BJ (cell line): ENCODE results near the gene STEAP2. TPM values are rescaled to one million over a fixed set of nuclear protein-coding genes. Genes with fewer than 3 reads are reported as not detected.
A peak's percentile ranks its signal among the peaks of the same experiment; 100 is the strongest.

Experiments
- CTCF ChIA-PET: fragments of 350-600 bp; formaldehyde crosslinking; extraction: SDS; loops from one replicate; lab custom pipeline; 2021; ENCODE audit warnings: antibody characterized with exemption, inconsistent platforms; lab: Yijun Ruan, JAX
- POLR2A ChIA-PET: fragments of 300-600 bp; sonication (Branson Sonifier 250); formaldehyde crosslinking; extraction: SDS; loops from one replicate; lab custom pipeline; 2021; ENCODE audit warnings: antibody characterized with exemption; lab: Charles Lee
- DNase-seq: peaks from one replicate; pipeline ENCODE4 v3.0.0-alpha.2; 2011; ENCODE audit warnings: low read depth
- H3K27me3 ChIP-seq: 2 replicates; pipeline ENCODE4 v1.6.0; 2011; ENCODE audit warnings: low read length; ENCODE audit not compliant: control insufficient read depth, insufficient read depth
- H3K36me3 ChIP-seq: 2 replicates; pipeline ENCODE4 v1.5.1; 2011; ENCODE audit warnings: low read length; ENCODE audit not compliant: control insufficient read depth, insufficient read depth
- H3K4me3 ChIP-seq: 2 replicates; pipeline ENCODE4 v1.5.1; 2011; ENCODE audit warnings: low read depth, mild to moderate bottlenecking, control low read depth, low read length
- polyA plus RNA-seq: library from polyadenylated mRNA; depleted of rRNA; stranded (reverse); fragments of >200 nt; gene quantifications from 2 replicates; pipeline ENCODE4 v1.2.3, GENCODE V29; 2011; rRNA removed
- small RNA-seq: library from RNA; depleted of rRNA; stranded (forward); fragments of <200 nt; gene quantifications from one replicate; pipeline ENCODE3, GENCODE V24; 2012; ENCODE audit warnings: low replicate concordance, low read depth; ENCODE audit not compliant: insufficient read length
- TF ChIP-seq, protein P1 (sequence below): IDR thresholded peaks from 2 replicates; pipeline ENCODE4 v1.5.1; 2011; ENCODE audit warnings: low read depth, mild to moderate bottlenecking, control low read depth, inconsistent platforms, low read length, moderate library complexity; ENCODE audit not compliant: insufficient read depth

The STEAP2 gene
- polyA plus RNA-seq, 1 experiment, result 2.1 TPM

DNA sequence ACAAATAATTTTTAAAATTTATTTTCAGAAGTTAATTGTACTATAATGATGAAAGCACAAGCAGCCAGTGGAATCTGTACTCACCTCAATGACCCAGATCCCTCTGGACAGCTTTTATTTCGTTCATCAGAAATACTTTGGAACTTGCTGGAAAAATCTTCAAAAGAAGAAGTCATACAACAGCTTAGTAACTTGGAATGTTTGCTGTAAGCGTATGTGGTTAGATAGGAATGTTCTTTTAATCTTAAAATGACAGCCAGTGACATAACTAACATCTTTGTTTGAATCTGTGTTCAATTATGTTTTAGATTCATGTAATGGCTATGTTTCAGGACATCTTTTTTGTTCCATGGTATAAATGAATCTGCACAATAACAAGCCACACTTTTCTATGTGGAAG, 60.2 kb downstream of the STEAP2 start:
- CTCF ChIA-PET, result interaction anchor here (0.9 kb wide), 1 partner anchor 118 kb away, joined by 3 read pairs; the partner anchor contains the start of gene STEAP1
- POLR2A ChIA-PET, result interaction anchor here (0.7 kb wide), 1 partner anchor 60 kb away, joined by 3 read pairs; the partner anchor contains the start of gene STEAP2
- peak; percentile 64 for DNase-seq
- TF ChIP-seq, protein P1, sequence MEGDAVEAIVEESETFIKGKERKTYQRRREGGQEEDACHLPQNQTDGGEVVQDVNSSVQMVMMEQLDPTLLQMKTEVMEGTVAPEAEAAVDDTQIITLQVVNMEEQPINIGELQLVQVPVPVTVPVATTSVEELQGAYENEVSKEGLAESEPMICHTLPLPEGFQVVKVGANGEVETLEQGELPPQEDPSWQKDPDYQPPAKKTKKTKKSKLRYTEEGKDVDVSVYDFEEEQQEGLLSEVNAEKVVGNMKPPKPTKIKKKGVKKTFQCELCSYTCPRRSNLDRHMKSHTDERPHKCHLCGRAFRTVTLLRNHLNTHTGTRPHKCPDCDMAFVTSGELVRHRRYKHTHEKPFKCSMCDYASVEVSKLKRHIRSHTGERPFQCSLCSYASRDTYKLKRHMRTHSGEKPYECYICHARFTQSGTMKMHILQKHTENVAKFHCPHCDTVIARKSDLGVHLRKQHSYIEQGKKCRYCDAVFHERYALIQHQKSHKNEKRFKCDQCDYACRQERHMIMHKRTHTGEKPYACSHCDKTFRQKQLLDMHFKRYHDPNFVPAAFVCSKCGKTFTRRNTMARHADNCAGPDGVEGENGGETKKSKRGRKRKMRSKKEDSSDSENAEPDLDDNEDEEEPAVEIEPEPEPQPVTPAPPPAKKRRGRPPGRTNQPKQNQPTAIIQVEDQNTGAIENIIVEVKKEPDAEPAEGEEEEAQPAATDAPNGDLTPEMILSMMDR, result no peak
- Histone ChIP-seq H3K27me3 (no peaks in the 10 kb centered on the region), H3K36me3 (no peaks in the 10 kb centered on the region), H3K4me3 (no peak overlapping the region)

DNA sequence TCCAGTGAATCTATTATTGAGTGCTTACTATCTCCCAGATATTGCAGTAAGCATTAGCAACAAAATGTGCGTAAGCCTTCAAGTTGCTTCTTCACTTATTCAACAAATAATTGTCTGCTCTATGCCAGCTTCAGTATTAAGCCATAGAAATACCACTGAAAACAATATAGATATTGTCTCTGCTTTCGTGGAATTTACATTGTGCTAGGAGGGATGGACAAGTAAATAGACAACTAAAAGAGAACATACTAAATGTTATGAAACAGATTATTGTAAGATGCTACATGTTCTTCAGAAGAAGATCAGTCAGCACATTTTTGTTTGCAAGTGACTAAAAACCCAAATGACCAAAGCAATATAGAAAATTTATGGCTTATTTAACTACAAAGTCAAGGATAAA, 60.7 kb downstream of the STEAP2 start:
- DNase-seq, result no peak
- POLR2A ChIA-PET, result no interaction called here
- CTCF ChIA-PET, result interaction anchor here (0.9 kb wide), 1 partner anchor 119 kb away, joined by 3 read pairs; the partner anchor contains the start of gene STEAP1
- Histone ChIP-seq H3K36me3 (no peaks in the 10 kb centered on the region), H3K4me3 (no peak overlapping the region), H3K27me3 (no peaks in the 10 kb centered on the region)
- TF ChIP-seq, protein P1, result no peak

DNA sequence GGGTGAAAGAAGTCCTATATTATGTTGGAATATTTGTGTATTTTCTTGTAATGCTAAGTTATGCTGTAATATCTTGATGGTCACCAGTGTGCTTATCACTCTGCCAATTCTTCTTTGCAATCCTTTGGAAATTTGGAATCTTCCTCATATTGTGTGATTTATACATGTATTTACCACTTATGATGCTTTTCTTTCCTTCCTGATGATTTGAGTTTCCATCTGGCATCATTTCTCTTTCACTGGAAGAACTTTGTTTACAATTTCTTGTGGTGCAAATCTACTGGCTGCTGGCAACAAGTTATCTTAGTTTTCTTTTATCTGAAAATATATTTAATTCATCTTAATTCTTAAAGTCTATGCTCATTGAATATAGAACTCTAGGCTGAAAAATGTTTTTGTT, 62.6 kb downstream of the STEAP2 start:
- TF ChIP-seq, protein P1, result no peak
- DNase-seq, result no peak
- CTCF ChIA-PET, result no interaction called here

DNA sequence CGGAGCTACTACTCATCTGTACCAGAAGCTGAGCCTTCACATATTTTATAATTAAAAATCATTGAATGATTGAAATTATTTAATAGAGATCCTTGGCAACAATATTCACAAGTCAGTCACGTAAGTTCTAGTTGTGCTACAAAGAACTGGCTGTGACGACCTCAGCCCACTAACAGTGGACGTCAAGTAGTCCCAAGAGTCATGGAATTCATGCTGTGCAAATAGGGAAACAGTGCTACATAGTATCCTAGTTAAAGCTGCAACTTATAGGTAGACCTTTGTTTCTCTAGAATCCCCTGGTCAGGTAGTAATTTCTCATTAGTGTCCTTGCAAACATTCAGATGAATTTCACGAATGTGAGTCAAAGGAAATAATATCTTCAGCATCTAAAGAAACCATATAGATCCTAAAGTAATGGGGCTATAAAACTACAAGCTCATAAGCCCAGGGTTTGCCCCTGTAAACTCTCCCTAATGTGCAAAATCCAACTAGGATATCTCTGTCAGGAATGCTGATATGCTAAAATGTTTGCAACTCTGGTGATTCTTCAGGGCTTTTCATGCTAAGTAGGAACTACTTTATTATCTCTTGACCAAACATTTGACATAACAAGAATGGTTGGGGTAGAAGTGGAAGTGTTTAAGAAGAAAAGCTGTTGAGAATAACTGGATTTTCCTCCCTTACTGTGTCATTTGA, 64.6 kb downstream of the STEAP2 start:
- CTCF ChIA-PET, result no interaction called here
- POLR2A ChIA-PET, result no interaction called here
- no peaks in the 10 kb centered on the region for H3K36me3 ChIP-seq
- no peak for DNase-seq
- TF ChIP-seq, protein P1, result no peak
- H3K4me3 ChIP-seq, result no peak overlapping the region
- no peaks in the 10 kb centered on the region for H3K27me3 ChIP-seq

More for the DNA sequence above, 62.6 kb downstream of the STEAP2 start:
- Histone ChIP-seq H3K36me3 (no peaks in the 10 kb centered on the region), H3K4me3 (no peak overlapping the region), H3K27me3 (no peaks in the 10 kb centered on the region)
- POLR2A ChIA-PET, result no interaction called here

Small RNA genes lying within 50 kb of the gene (small RNA-seq; reads per million reads assigned to genes)
- not detected for gene RF00019

Other genes with a start within 250 kb of the STEAP2 start
- gene STEAP1, start 57.3 kb upstream of the STEAP2 start, polyA plus RNA-seq, result 2.7 and 6.9 TPM in 2 replicates
- 0.90 and 2.3 TPM in 2 replicates for gene CFAP69, start 33.4 kb downstream of the STEAP2 start, polyA plus RNA-seq
- not detected in 2 replicates for gene FAM237B, start 109.6 kb downstream of the STEAP2 start, polyA plus RNA-seq
- 4.2 and 13.2 TPM in 2 replicates for gene GTPBP10, start 135.0 kb downstream of the STEAP2 start, polyA plus RNA-seq
- gene CLDN12, start 191.7 kb downstream of the STEAP2 start, polyA plus RNA-seq, result 61.8 and 71.0 TPM in 2 replicates